Ascending aorta (tissue), 2 donors: ENCODE results near the gene VSTM4. TPM values are rescaled to one million over a fixed set of nuclear protein-coding genes. Genes with fewer than 3 reads are reported as not detected.

ENCODE experiments used
- DNase-seq, 2 donors: peaks; one replicate each; pipeline ENCODE4 v3.0.0-alpha.2; 2019; ENCODE audit warnings: low spot score in 2 of 2
- H3K27ac ChIP-seq, 2 donors: fragments of 200-600 bp; sonication (generic); one replicate each; pipeline ENCODE4 v1.5.1; 2016 to 2017; ENCODE audit warnings: mild to moderate bottlenecking in 1 of 2
- H3K27me3 ChIP-seq: fragments of 200-600 bp; sonication (generic); one replicate; pipeline ENCODE4 v1.5.1; 2017
- H3K36me3 ChIP-seq, 2 donors: fragments of 200-600 bp; sonication (generic); one replicate each; pipeline ENCODE4 v1.5.1; 2016
- H3K4me1 ChIP-seq, 2 donors: fragments of 200-600 bp; sonication (generic); one replicate each; pipeline ENCODE4 v1.5.1; 2016 to 2017; ENCODE audit warnings: mild to moderate bottlenecking in 1 of 2
- H3K4me3 ChIP-seq, 2 donors: fragments of 200-600 bp; sonication (generic); one replicate each; pipeline ENCODE4 v1.5.1; 2016 to 2017; ENCODE audit warnings: mild to moderate bottlenecking in 1 of 2
- H3K9me3 ChIP-seq, 2 donors: fragments of 200-600 bp; sonication (generic); one replicate each; pipeline ENCODE4 v1.5.1; 2016
- intact Hi-C: fragments of 100-400 bp; cut with DNase I; formaldehyde crosslinking; loops from one replicate; pipeline ENCODE4 v1.15.1; 2023
- total RNA-seq: library from RNA; depleted of rRNA; stranded (reverse); fragments of >200 nt; gene quantifications from one replicate; pipeline ENCODE4 v1.1.0, GENCODE V29; 2016
- TF ChIP-seq, protein P1 (sequence below), 3 experiments: fragments of 200-600 bp in 2 of 3; fragments of 450-650 bp in 1 of 3; sonication (generic) in 2 of 3; IDR thresholded peaks; one replicate each; pipeline ENCODE4 v1.5.1; 2016 to 2019; ENCODE audit warnings: antibody characterized with exemption in 3 of 3, mild to moderate bottlenecking in 1 of 3, moderate library complexity in 1 of 3

The VSTM4 gene
- total RNA-seq, 1 donor from 2014 or later, result 17.7 TPM

GRCh38 chr10:49061667-49062066, 53.7 kb downstream of the VSTM4 start:
- intact Hi-C loops, result no loop called here
- DNase-seq, result no peak
- no peak overlapping the region for H3K4me3 ChIP-seq
- no peak overlapping the region for H3K27ac ChIP-seq
- TF ChIP-seq, protein P1, sequence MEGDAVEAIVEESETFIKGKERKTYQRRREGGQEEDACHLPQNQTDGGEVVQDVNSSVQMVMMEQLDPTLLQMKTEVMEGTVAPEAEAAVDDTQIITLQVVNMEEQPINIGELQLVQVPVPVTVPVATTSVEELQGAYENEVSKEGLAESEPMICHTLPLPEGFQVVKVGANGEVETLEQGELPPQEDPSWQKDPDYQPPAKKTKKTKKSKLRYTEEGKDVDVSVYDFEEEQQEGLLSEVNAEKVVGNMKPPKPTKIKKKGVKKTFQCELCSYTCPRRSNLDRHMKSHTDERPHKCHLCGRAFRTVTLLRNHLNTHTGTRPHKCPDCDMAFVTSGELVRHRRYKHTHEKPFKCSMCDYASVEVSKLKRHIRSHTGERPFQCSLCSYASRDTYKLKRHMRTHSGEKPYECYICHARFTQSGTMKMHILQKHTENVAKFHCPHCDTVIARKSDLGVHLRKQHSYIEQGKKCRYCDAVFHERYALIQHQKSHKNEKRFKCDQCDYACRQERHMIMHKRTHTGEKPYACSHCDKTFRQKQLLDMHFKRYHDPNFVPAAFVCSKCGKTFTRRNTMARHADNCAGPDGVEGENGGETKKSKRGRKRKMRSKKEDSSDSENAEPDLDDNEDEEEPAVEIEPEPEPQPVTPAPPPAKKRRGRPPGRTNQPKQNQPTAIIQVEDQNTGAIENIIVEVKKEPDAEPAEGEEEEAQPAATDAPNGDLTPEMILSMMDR (IDR thresholded peaks at IDR 0.05), result no peak
- H3K4me1 ChIP-seq, result peaks cover 2 to 3% of the 10 kb centered on the region in 2 donors
- H3K27me3 ChIP-seq, result no peaks in the 10 kb centered on the region
- H3K9me3 ChIP-seq, result peaks cover 0 to 9% of the 10 kb centered on the region in 2 donors
- peaks cover 11 to 26% of the 10 kb centered on the region in 2 donors for H3K36me3 ChIP-seq

DNA sequence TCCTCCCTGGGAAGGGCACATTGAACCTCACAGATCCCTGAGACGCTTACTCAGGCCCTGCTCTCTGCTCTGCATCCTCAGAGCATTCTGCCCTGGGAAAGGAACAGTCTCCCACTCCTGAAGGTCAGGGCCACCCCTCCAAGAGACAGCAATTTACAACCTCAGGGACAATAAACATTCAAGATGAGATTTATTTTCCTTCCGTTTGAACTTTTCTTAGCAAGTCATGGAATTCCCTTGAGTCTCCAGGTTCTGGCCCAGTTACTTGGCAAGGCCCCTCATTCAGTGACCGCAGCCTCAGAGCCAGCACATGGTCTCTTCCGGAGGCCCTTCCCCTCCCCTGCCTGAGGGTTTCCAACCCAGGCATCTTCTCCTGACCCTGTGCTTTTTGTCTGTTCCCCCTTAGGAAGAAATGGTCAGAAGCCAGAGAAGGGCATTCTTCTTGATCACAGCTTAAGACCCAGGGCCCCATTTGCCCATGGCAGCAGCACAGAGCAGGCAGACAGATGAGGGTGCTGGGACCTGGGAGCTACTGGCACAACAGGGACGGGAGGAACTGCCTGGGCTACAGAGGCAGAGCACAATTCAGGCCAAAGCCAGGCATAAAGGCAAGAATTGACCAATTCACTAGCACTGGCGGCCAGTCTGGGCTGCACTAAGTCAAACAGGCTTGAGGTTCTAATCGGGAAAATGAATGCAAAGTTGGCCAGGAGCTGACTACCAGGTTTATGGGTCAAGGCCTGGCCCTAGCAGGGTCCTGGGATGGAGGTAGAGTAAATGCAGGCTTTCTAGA, 56.7 kb downstream of the VSTM4 start:
- Histone ChIP-seq H3K4me3 (no peak overlapping the region), H3K36me3 (peaks cover 5 to 7% of the 10 kb centered on the region in 2 donors), H3K9me3 (peaks cover 0 to 9% of the 10 kb centered on the region in 2 donors), H3K27me3 (no peaks in the 10 kb centered on the region), H3K27ac (peak overlapping the region; percentile 19 to 45), H3K4me1 (peaks cover 3 to 20% of the 10 kb centered on the region in 2 donors)
- intact Hi-C loops, result no loop called here
- peak in 1 of 2 donors; percentile 62 for DNase-seq
- TF ChIP-seq, protein P1 (IDR thresholded peaks at IDR 0.05), result no peak

DNA sequence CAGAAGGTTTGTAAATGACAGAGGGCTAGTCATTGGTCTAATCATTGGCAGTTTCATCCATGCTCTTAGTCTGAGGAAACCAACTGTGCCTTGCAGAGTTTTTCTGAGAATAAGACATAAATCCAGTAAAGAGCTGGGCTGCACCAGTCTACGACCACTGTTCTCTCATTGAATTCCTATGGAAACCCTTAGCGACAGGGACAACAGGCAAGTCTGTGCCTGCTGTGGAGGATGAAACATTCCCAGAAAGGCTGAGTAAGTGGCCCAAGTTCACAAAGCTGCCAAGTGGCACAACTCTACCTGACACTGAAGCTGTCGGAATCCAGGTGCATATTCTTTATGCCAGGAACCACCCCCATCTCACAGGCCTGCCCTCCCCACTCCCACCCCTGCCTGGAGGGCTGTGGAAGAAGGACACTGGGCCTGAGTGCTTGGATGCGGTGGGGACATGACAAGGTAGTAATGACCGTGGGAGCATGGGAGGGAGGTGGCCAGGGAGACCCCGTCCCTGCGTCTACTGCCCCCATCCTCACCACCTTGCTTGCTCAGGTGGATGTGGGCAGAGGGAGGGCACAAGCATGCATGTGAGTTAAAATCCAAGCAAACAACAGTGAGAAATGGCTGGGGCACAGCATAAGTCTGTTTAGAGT, 58.0 kb downstream of the VSTM4 start:
- DNase-seq, result no peak
- intact Hi-C loops, result no loop called here

DNA sequence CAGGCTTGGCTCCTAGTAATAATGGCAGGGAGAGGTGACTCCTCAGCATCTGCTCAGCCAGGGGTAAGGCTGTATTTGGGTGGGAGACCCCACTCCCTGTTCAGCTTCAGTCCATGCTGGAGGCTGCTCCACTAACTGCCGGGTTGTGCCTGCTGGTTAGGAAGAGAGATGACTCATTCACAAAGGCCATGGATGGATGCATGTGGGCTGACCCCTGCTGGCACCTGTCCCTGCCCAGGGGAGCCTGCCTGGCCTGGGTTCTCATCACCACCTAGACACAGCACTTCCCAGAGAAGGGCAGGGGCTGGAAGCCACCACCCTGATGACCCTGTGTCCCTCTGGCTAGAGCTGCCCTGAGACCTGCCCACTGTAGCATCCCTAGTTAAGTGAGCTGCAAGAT, 59.0 kb downstream of the VSTM4 start:
- Histone ChIP-seq H3K4me1 (peaks cover 3 to 20% of the 10 kb centered on the region in 2 donors), H3K36me3 (no peaks in the 10 kb centered on the region), H3K9me3 (no peaks in the 10 kb centered on the region), H3K4me3 (no peak overlapping the region), H3K27me3 (no peaks in the 10 kb centered on the region), H3K27ac (no peak overlapping the region)
- peak in 1 of 2 donors; percentile 63 for DNase-seq
- TF ChIP-seq, protein P1 (IDR thresholded peaks at IDR 0.05), result no peak
- intact Hi-C loops, result no loop called here

More for the DNA sequence above, 58.0 kb downstream of the VSTM4 start:
- H3K27me3 ChIP-seq, result no peaks in the 10 kb centered on the region
- no peak overlapping the region for H3K27ac ChIP-seq
- no peak overlapping the region for H3K4me3 ChIP-seq
- TF ChIP-seq, protein P1 (IDR thresholded peaks at IDR 0.05), result no peak
- peaks cover 3 to 20% of the 10 kb centered on the region in 2 donors for H3K4me1 ChIP-seq
- H3K9me3 ChIP-seq, result peaks cover 0 to 5% of the 10 kb centered on the region in 2 donors
- H3K36me3 ChIP-seq, result peaks cover 0 to 2% of the 10 kb centered on the region in 2 donors

DNA sequence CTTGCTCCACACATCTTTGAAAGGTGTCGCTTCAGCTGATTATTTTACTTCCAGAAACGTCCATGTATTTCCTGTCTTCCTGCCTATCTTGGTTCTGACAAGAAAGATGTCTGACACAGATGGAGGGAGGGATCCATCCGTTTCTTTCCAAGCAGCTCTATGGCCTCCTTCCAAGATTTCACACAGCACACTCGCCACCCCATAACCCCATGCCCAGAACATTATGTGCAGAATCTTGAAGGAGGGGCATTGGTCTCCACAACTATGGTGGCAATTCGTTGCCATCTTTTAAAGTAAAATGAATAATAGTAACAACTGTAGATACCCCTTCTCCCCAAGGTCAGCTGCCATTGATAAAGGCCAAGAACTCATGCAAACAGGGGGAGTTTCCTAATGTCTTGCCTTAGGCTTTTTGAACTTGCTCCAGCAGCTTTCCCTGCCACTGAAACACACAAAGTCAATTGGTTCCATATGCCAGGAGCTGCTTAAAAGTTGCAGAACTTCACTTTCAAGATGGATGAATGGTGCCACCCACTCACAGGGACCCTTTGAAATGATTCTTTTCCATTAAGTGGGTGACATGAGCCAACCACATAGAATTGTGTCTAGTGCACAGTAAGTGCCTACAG, 60.0 kb downstream of the VSTM4 start:
- intact Hi-C loops, result no loop called here
- Histone ChIP-seq H3K4me3 (no peak overlapping the region), H3K4me1 (peaks cover 3 to 20% of the 10 kb centered on the region in 2 donors), H3K27me3 (no peaks in the 10 kb centered on the region), H3K27ac (no peak overlapping the region), H3K36me3 (no peaks in the 10 kb centered on the region), H3K9me3 (no peaks in the 10 kb centered on the region)
- TF ChIP-seq, protein P1 (IDR thresholded peaks at IDR 0.05), result no peak
- DNase-seq, result no peak
